Panc1 (cell line): Measurements from ENCODE around the gene TPP1. TPM values are rescaled to one million over a fixed set of nuclear protein-coding genes. Genes with fewer than 3 reads are reported as not detected.

ENCODE experiments used
- ATAC-seq: fragments of 200-7000 bp; cut with Tn5 transposase; 2 replicates; pipeline ENCODE4 v1.9.1; 2020; ENCODE audit warnings: mild to moderate bottlenecking, moderate library complexity
- BruUV-seq: library from RNA; stranded (reverse); fragments of 400-500 nt; replicated peaks from 2 replicates; lab custom pipeline; 2021; lab: Mats Ljungman, UMichigan
- CTCF ChIA-PET: fragments of 300-600 bp; sonication (Branson Sonifier 250); formaldehyde crosslinking; loops from one replicate; lab custom pipeline; 2022; ENCODE audit warnings: antibody characterized with exemption; lab: Charles Lee
- POLR2A ChIA-PET: fragments of 300-600 bp; sonication (Branson Sonifier 250); formaldehyde crosslinking; loops from one replicate; lab custom pipeline; 2022; ENCODE audit warnings: antibody characterized with exemption; lab: Charles Lee
- DNase-seq: peaks from one replicate; pipeline ENCODE4 v3.0.0-alpha.2; 2010; ENCODE audit warnings: low read depth, low spot score
- H3K27ac ChIP-seq: 2 replicates; pipeline ENCODE4 v1.5.1; 2011; ENCODE audit warnings: mild to moderate bottlenecking, low read length, inconsistent platforms
- H3K27me3 ChIP-seq: fragments of 200-500 bp; sonication (Bioruptor generic); 2 replicates; pipeline ENCODE4 v1.6.0; 2014; ENCODE audit warnings: low read length, inconsistent platforms; ENCODE audit not compliant: control insufficient read depth, insufficient read depth
- H3K36me3 ChIP-seq: fragments of 200-500 bp; sonication (Bioruptor generic); 2 replicates; pipeline ENCODE4 v1.5.1; 2014; ENCODE audit warnings: inconsistent platforms, mild to moderate bottlenecking, low read length, moderate library complexity; ENCODE audit not compliant: control insufficient read depth, insufficient read depth
- H3K4me1 ChIP-seq: 2 replicates; pipeline ENCODE4 v1.5.1; 2011; ENCODE audit warnings: inconsistent platforms, mild to moderate bottlenecking, low read length, moderate library complexity; ENCODE audit not compliant: control insufficient read depth, insufficient read depth
- H3K4me3 ChIP-seq, 2 experiments: 2 replicates each; pipeline ENCODE4 v1.5.1; 2011 to 2012; ENCODE audit warnings: low read depth in 2 of 2, low read length in 2 of 2, mild to moderate bottlenecking in 2 of 2, inconsistent platforms in 1 of 2, moderate library complexity in 1 of 2
- H3K9me3 ChIP-seq: fragments of 200-500 bp; sonication (Bioruptor generic); 2 replicates; pipeline ENCODE4 v1.5.1; 2014; ENCODE audit warnings: low read depth, mild to moderate bottlenecking, inconsistent platforms, low read length, moderate library complexity; ENCODE audit not compliant: control insufficient read depth, insufficient read depth
- POLR2AphosphoS5 ChIP-seq: IDR thresholded peaks from 2 replicates; pipeline ENCODE4 v1.6.1; 2012; ENCODE audit warnings: mild to moderate bottlenecking, low read depth, low read length, moderate library complexity
- SIN3A ChIP-seq: IDR thresholded peaks from 2 replicates; pipeline ENCODE4 v1.6.1; 2012; ENCODE audit warnings: low read depth, mild to moderate bottlenecking, low read length, moderate library complexity, borderline replicate concordance; ENCODE audit not compliant: insufficient read depth
- TCF7L2 ChIP-seq: IDR thresholded peaks from 2 replicates; pipeline ENCODE4 v1.6.1; 2011; ENCODE audit warnings: mild to moderate bottlenecking, low read depth, low read length, inconsistent platforms
- in situ Hi-C: cut with HindIII; loops from 2 replicates; pipeline ENCODE4 v1.10.0; 2016; ENCODE audit warnings: low sequenced_read_pairs, low pct_unique_long_range_greater_than_20kb
- intact Hi-C: fragments of 100-400 bp; cut with micrococcal nuclease; formaldehyde crosslinking; loops from one replicate; pipeline ENCODE4 v1.10.0; 2022; ENCODE audit not compliant: unreplicated experiment
- total RNA-seq: library from RNA; stranded (reverse); gene quantifications from one replicate; pipeline ENCODE4 v1.2.1, GENCODE V29; 2021; ENCODE audit not compliant: unreplicated experiment
- TF ChIP-seq, protein P1 (sequence below), 2 experiments: IDR thresholded peaks; 2 replicates each; pipeline ENCODE4 v1.6.1; 2011 to 2012; ENCODE audit warnings: low read depth in 2 of 2, control low read depth in 1 of 2, low read length in 1 of 2, mild to moderate bottlenecking in 1 of 2, moderate library complexity in 1 of 2; ENCODE audit not compliant: insufficient read depth in 1 of 2
- TF ChIP-seq, protein P2 (sequence below): fragments of 450-650 bp; IDR thresholded peaks from 2 replicates; pipeline ENCODE4 v1.5.1; 2017; ENCODE audit warnings: mild to moderate bottlenecking

TPP1 gene
- total RNA-seq, 1 experiment from 2014 or later, result 200 TPM

DNA sequence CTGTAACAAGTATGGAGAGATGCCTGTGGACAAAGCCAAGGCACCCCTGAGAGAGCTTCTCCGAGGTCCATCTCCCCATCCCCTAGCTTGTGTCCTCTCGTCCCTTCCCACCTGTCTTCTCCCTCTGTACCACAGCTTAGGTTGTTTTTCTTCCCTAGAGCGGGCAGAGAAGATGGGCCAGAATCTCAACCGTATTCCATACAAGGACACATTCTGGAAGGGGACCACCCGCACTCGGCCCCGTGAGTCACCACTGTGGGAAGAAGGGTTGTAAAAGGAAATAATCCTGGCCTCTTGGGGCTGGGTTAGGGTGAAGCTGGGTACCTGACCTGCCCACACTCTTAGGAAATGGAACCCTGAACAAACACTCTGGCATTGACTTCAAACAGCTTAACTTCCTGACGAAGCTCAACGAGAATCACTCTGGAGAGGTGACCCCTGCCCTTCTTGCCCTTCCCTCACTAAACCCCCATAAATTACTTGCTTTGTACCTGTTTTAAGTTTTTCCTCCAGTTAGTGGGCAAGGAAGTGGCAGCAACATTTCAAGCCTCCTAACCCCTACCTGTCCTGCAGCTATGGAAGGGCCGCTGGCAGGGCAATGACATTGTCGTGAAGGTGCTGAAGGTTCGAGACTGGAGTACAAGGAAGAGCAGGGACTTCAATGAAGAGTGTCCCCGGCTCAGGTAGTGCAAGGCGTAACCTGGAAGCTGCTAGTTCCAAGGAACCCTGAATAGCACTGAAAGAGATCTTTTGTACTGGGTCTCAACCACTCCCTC, 10.3 kb downstream of the TPP1 start:
- Histone ChIP-seq H3K27me3 (no peaks in the 10 kb centered on the region), H3K4me3 (no peak overlapping the region), H3K36me3 (peaks cover 29% of the 10 kb centered on the region), H3K9me3 (no peaks in the 10 kb centered on the region), H3K4me1 (peaks cover 56% of the 10 kb centered on the region), H3K27ac (peak overlapping the region; percentile 14; the same call in 1 of the 2 replicates)
- POLR2A ChIA-PET, result no interaction called here
- DNase-seq (no peak), ATAC-seq (no peak)
- TSS peak; percentile 6 for BruUV-seq
- intact Hi-C loops (loop anchor here (10.0 kb wide), 1 partner anchor 234 kb away; no protein-coding TSS in a partner anchor), in situ Hi-C loops (no loop called here)
- TF ChIP-seq, protein P1, sequence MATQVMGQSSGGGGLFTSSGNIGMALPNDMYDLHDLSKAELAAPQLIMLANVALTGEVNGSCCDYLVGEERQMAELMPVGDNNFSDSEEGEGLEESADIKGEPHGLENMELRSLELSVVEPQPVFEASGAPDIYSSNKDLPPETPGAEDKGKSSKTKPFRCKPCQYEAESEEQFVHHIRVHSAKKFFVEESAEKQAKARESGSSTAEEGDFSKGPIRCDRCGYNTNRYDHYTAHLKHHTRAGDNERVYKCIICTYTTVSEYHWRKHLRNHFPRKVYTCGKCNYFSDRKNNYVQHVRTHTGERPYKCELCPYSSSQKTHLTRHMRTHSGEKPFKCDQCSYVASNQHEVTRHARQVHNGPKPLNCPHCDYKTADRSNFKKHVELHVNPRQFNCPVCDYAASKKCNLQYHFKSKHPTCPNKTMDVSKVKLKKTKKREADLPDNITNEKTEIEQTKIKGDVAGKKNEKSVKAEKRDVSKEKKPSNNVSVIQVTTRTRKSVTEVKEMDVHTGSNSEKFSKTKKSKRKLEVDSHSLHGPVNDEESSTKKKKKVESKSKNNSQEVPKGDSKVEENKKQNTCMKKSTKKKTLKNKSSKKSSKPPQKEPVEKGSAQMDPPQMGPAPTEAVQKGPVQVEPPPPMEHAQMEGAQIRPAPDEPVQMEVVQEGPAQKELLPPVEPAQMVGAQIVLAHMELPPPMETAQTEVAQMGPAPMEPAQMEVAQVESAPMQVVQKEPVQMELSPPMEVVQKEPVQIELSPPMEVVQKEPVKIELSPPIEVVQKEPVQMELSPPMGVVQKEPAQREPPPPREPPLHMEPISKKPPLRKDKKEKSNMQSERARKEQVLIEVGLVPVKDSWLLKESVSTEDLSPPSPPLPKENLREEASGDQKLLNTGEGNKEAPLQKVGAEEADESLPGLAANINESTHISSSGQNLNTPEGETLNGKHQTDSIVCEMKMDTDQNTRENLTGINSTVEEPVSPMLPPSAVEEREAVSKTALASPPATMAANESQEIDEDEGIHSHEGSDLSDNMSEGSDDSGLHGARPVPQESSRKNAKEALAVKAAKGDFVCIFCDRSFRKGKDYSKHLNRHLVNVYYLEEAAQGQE (IDR thresholded peaks at IDR 0.05; ENCODE audit: insufficient read depth in 1 of 2, low read depth in 2 of 2, low read length in 1 of 2), result no peak
- peak; percentile 48 for TF ChIP-seq POLR2AphosphoS5
- TF ChIP-seq, protein P2, sequence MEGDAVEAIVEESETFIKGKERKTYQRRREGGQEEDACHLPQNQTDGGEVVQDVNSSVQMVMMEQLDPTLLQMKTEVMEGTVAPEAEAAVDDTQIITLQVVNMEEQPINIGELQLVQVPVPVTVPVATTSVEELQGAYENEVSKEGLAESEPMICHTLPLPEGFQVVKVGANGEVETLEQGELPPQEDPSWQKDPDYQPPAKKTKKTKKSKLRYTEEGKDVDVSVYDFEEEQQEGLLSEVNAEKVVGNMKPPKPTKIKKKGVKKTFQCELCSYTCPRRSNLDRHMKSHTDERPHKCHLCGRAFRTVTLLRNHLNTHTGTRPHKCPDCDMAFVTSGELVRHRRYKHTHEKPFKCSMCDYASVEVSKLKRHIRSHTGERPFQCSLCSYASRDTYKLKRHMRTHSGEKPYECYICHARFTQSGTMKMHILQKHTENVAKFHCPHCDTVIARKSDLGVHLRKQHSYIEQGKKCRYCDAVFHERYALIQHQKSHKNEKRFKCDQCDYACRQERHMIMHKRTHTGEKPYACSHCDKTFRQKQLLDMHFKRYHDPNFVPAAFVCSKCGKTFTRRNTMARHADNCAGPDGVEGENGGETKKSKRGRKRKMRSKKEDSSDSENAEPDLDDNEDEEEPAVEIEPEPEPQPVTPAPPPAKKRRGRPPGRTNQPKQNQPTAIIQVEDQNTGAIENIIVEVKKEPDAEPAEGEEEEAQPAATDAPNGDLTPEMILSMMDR, result no peak
- no peak for TF ChIP-seq SIN3A
- no peak for TF ChIP-seq TCF7L2
- CTCF ChIA-PET, result interaction anchor here (1.0 kb wide), 1 partner anchor 78 kb away, joined by 3 read pairs; no protein-coding TSS in a partner anchor

GRCh38 chr11:6608011-6608410, 11.2 kb downstream of the TPP1 start:
- ATAC-seq (no peak), DNase-seq (no peak)
- H3K9me3 ChIP-seq, result no peaks in the 10 kb centered on the region
- ChIA-PET CTCF (no interaction called here), POLR2A (interaction anchor here (0.7 kb wide), 1 partner anchor 760 kb away, joined by 5 read pairs; no protein-coding TSS in a partner anchor)
- H3K27ac ChIP-seq, result peak overlapping the region; percentile 98
- H3K36me3 ChIP-seq, result peaks cover 29% of the 10 kb centered on the region
- H3K4me3 ChIP-seq, result no peak overlapping the region
- BruUV-seq, result no TSS peak
- peaks cover 54% of the 10 kb centered on the region for H3K4me1 ChIP-seq
- TF ChIP-seq POLR2AphosphoS5 (no peak; the same call in 1 of the 2 replicates), SIN3A (no peak), TCF7L2 (no peak)
- TF ChIP-seq, protein P2, result no peak
- in situ Hi-C loops, result no loop called here
- H3K27me3 ChIP-seq, result no peaks in the 10 kb centered on the region
- intact Hi-C loops, result loop anchor here (10.0 kb wide), 1 partner anchor 233 kb away; no protein-coding TSS in a partner anchor
